ENCODE data around the gene NUP88.

The NUP88 gene

DNA sequence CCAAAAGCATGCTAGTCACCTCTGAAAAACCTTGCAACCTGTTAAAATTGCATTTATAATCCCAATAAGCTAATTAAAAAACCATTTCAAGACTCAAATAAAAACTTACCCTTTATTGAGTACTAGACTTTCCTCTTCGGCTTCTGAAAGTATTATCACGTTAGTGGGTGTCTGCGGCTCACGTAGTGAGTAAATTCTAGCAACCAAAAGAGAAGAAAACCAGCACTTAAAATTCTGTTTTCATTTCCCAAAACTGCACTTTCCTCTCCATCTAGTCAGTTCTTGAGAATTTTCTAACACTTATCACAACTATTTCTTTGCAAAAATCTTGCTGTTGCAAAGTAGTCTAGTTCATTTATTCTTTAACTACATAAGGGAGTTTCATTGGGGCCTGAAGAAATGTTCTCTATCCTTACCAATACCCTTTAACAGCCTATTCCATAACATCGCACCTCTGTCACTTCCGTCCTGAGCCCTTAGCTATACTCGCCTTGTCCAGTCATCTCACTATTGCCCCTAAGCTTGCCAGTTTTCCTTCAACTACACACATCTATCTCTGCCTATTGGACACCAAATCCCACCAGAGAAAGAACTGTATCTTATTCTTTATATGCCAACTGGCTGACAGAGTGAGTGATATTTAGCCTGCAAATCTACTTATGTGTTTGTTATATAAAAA is 8.7 kb downstream of the NUP88 start:
- H3K36me3 ChIP-seq, result peaks cover 97 to 100% (median 99%) of the 10 kb centered on the region in 11 experiments
- peaks cover 0 to 93% (median 64%) of the 10 kb centered on the region in 11 experiments; a peak in 19 of 22 replicates for H4K20me1 ChIP-seq
- H3K4me2 ChIP-seq, result no peak overlapping the region

DNA sequence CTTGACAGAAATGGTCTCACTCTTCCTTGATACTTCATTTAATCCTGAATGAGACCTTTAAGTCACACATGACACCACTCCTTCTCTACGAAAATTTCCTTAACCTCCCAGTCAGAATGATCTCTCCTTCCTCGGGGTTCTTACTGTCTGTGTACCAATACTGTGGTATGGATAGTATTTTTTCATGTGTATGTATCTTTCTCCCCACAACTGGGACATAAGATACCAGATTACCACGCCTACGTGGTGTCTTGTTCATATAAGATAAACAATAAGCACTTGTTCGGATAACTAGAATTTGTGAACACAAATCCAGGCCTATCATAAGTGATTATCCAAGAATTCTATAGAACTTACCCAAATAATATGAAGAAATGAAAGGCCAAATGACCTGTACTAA is 11.3 kb downstream of the NUP88 start:
- no peak overlapping the region for H3K27ac ChIP-seq
- TF ChIP-seq Cebpa-rat (IDR thresholded peaks at IDR 0.05), result no peak
- no peak overlapping the region for H3K9ac ChIP-seq
- H3K36me3 ChIP-seq, result peaks cover 97 to 100% (median 99%) of the 10 kb centered on the region in 11 experiments
- H3K4me2 ChIP-seq, result no peak overlapping the region
- H3K4me3 ChIP-seq, result no peak overlapping the region
- no peaks in the 10 kb centered on the region for H3K9me3 ChIP-seq (replicated peaks in 1 of 11)
- H4K20me1 ChIP-seq, result peaks cover 0 to 94% (median 61%) of the 10 kb centered on the region in 11 experiments; a peak in 19 of 22 replicates
- peaks cover 0 to 2% (median 0%) of the 10 kb centered on the region in 10 experiments; a peak in 3 of 20 replicates for H3K4me1 ChIP-seq
- H3K27me3 ChIP-seq, result no peaks in the 10 kb centered on the region

More for the DNA sequence above, 8.7 kb downstream of the NUP88 start:
- no peaks in the 10 kb centered on the region for H3K9me3 ChIP-seq (replicated peaks in 1 of 11)
- no peaks in the 10 kb centered on the region for H3K27me3 ChIP-seq
- H3K4me3 ChIP-seq, result no peak overlapping the region
- peaks cover 0 to 17% (median 4%) of the 10 kb centered on the region in 10 experiments; a peak in 9 of 20 replicates for H3K4me1 ChIP-seq
- H3K9ac ChIP-seq, result no peak overlapping the region
- H3K27ac ChIP-seq, result no peak overlapping the region
- no peak for TF ChIP-seq Cebpa-rat (IDR thresholded peaks at IDR 0.05)

DNA sequence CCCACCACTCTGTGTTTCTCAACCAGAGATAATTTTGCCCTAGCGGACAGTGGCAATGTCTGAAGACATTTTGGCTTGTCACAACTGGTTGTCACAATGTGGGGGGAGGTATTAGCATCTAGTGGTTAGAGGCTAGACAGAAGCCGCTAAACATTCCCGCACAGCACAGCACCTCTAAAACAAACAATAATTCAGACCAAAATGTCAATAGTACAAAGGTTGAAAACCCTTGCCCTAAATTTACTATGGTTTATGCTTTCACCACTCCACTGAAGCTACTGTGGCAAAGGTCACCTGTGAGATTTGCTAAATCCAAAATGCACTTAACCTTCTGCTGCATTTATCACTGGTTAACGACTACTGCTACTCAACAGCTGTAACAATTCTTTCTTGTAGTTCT is 14.1 kb downstream of the NUP88 start:
- Histone ChIP-seq H4K20me1 (peaks cover 0 to 84% (median 44%) of the 10 kb centered on the region in 11 experiments; a peak in 17 of 22 replicates), H3K36me3 (peaks cover 97 to 100% (median 99%) of the 10 kb centered on the region in 11 experiments), H3K27ac (no peak overlapping the region), H3K27me3 (no peaks in the 10 kb centered on the region), H3K4me1 (no peaks in the 10 kb centered on the region), H3K9ac (no peak overlapping the region), H3K4me2 (no peak overlapping the region), H3K9me3 (replicated peaks in 1 of 11) (no peaks in the 10 kb centered on the region), H3K4me3 (no peak overlapping the region)
- TF ChIP-seq Cebpa-rat (IDR thresholded peaks at IDR 0.05), result no peak

DNA sequence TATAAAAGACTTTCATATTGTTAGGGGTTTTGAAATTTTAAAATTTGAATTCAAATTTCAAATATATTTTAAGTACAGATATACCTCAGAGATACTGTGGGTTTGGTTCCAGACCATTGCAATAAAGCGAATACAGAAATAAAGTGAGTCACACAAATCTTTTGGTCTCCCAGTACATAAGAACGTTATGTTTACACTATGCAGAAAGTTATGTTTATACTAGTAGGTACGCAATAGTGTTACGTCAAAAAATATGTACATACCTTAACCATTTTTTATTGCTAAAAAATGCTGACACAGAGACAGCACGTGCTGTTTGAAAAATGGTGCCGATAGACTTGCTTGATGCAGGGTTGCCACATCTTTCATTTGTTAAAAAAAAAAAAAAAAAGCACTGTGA is 19.7 kb downstream of the NUP88 start:
- Histone ChIP-seq H3K27me3 (no peaks in the 10 kb centered on the region), H3K36me3 (peaks cover 98 to 100% (median 100%) of the 10 kb centered on the region in 11 experiments), H3K4me2 (no peak overlapping the region), H4K20me1 (peaks cover 0 to 31% (median 11%) of the 10 kb centered on the region in 11 experiments; a peak in 11 of 22 replicates), H3K9me3 (replicated peaks in 1 of 11) (peaks cover 0 to 9% (median 0%) of the 10 kb centered on the region in 11 experiments; a peak in 2 of 22 replicates), H3K4me1 (no peaks in the 10 kb centered on the region), H3K27ac (no peak overlapping the region), H3K9ac (no peak overlapping the region), H3K4me3 (no peak overlapping the region)
- TF ChIP-seq Cebpa-rat (IDR thresholded peaks at IDR 0.05), result no peak

DNA sequence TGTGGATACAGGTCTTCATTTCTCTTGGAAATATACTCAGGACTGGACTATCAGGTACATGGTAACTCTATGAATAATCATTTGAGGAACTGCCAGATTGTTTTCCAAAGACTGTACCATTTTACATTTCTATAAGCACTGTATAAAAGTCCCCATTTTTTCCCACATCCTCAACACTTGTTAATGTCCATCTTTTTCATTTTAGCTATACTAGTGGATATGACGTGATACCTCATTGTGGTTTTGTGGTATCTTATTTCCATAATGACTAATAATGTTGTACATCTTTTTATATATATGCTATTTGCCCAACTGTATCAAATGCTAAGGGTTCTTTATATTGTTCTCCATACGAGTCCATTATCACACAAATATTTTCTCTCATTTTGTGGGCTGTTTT is 22.9 kb downstream of the NUP88 start:
- Histone ChIP-seq H3K27ac (no peak overlapping the region), H3K4me3 (no peak overlapping the region), H4K20me1 (peaks cover 0 to 22% (median 3%) of the 10 kb centered on the region in 11 experiments; a peak in 10 of 22 replicates), H3K4me2 (no peak overlapping the region), H3K27me3 (no peaks in the 10 kb centered on the region), H3K9me3 (replicated peaks in 1 of 11) (peaks cover 0 to 9% (median 0%) of the 10 kb centered on the region in 11 experiments; a peak in 2 of 22 replicates), H3K9ac (no peak overlapping the region), H3K4me1 (no peaks in the 10 kb centered on the region), H3K36me3 (peaks cover 98 to 100% (median 100%) of the 10 kb centered on the region in 11 experiments)
- no peak for TF ChIP-seq Cebpa-rat (IDR thresholded peaks at IDR 0.05)

DNA sequence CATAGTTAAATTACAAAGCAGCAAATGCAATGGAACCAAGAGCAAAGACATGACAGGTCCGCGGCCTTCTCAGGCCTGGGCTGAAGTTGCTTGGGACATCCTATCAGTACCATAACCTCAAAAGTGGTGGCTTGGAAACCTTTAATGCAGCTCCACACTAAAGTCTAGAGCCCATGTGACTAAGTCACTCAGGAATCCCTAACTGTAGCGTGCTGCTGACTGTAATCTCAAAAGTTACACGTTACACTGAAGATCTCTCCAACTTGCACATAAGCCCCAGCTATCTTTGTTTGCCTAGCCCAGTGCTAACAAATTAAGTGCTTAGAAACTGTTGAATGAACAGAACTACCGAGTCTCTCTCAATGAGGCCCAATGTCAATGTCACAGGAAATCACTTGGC is 27.8 kb downstream of the NUP88 start:
- no peak overlapping the region for H3K4me3 ChIP-seq
- peaks cover 0 to 2% (median 0%) of the 10 kb centered on the region in 11 experiments; a peak in 1 of 22 replicates for H3K9me3 ChIP-seq (replicated peaks in 1 of 11)
- H3K4me1 ChIP-seq, result no peaks in the 10 kb centered on the region; a peak in 1 of 20 replicates
- no peak for TF ChIP-seq Cebpa-rat (IDR thresholded peaks at IDR 0.05)
- H3K4me2 ChIP-seq, result no peak overlapping the region
- H3K27me3 ChIP-seq, result no peaks in the 10 kb centered on the region
- H4K20me1 ChIP-seq, result peaks cover 0 to 34% (median 7%) of the 10 kb centered on the region in 11 experiments; a peak in 10 of 22 replicates
- H3K9ac ChIP-seq, result no peak overlapping the region
- H3K27ac ChIP-seq, result no peak overlapping the region
- H3K36me3 ChIP-seq, result peaks cover 96 to 100% (median 99%) of the 10 kb centered on the region in 11 experiments

DNA sequence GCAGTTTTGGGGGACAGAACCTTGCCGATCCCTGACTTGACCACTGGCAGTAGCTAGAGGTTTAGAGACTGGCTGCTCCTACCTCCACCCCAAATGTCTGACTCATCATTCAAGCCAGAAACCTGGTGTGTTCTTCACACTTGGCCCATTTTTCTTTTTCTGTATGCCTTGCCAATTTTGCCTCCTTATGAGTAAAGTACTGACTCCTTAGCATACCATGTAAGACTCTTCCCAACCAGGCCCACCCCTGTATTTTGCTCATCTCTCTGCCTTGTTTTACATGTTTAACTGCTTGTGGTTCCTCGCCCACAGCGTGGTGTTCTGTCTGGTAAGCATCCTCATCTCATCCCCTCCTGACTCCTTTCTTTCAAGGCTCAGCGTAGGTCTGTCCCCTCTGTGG is 37.9 kb downstream of the NUP88 start:
- TF ChIP-seq Cebpa-rat (IDR thresholded peaks at IDR 0.05), result no peak
- Histone ChIP-seq H3K9ac (no peak overlapping the region), H3K4me3 (no peak overlapping the region), H4K20me1 (peaks cover 0 to 60% (median 40%) of the 10 kb centered on the region in 11 experiments; a peak in 16 of 22 replicates), H3K4me1 (no peaks in the 10 kb centered on the region), H3K9me3 (replicated peaks in 1 of 11) (no peaks in the 10 kb centered on the region), H3K27ac (no peak overlapping the region), H3K27me3 (no peaks in the 10 kb centered on the region), H3K4me2 (no peak overlapping the region), H3K36me3 (peaks cover 99 to 100% (median 100%) of the 10 kb centered on the region in 11 experiments)

DNA sequence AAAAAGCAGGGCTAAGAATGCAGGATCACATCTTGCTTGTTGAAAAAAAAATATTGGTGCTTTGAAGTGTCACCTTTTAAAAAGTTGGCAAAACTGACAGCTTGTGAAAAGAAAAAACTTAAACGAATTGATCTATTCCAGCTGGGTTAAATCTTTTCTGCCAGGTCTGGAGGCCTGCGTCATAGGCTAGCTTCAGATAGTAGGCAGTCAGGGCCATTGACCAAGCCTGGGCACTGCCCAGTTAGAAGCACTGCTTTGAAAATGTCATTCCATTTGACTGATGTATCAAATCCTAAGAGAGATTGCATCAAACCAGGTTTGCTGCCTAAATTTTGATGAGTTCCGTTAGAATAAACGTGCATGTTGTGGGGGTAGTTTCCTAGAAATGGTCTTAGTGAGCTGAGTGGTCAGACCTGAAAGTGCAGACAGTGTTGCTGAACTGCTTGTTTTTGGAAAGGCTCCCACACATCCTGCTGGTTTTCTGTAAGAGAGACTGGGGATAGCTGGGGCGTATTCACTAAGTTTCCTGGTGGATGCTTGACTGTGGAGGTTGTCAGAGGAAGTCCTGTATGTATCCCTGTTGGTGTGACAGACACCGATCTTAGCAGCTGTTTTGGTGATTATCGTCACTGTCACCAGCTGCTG is 38.8 kb downstream of the NUP88 start:
- peaks cover 99 to 100% (median 100%) of the 10 kb centered on the region in 11 experiments for H3K36me3 ChIP-seq
- no peak overlapping the region for H3K4me3 ChIP-seq
- H3K27me3 ChIP-seq, result no peaks in the 10 kb centered on the region
- H4K20me1 ChIP-seq, result peaks cover 0 to 55% (median 40%) of the 10 kb centered on the region in 11 experiments; a peak in 16 of 22 replicates
- TF ChIP-seq Cebpa-rat (IDR thresholded peaks at IDR 0.05), result no peak
- no peaks in the 10 kb centered on the region for H3K4me1 ChIP-seq
- no peak overlapping the region for H3K4me2 ChIP-seq
- no peaks in the 10 kb centered on the region for H3K9me3 ChIP-seq (replicated peaks in 1 of 11)
- H3K9ac ChIP-seq, result 0 out of 22 replicates have a peak overlapping the region, but pooled peaks of 1 of the 11 experiments have one; percentile 18
- H3K27ac ChIP-seq, result 0 out of 22 replicates have a peak overlapping the region, but pooled peaks of 1 of the 11 experiments have one; percentile 12
